Thyroid gland (tissue), 4 donors: ENCODE results near the gene FASTKD3.

Source experiments
- POLR2A ChIP-seq, 2 donors: fragments of 450-650 bp; IDR thresholded peaks; one replicate each; pipeline ENCODE4 v1.6.1; 2017; ENCODE audit warnings: antibody characterized with exemption in 2 of 2, mild to moderate bottlenecking in 2 of 2, moderate library complexity in 1 of 2
- TF ChIP-seq, protein P1 (sequence below), 6 experiments: fragments of 200-600 bp in 3 of 6; fragments of 450-650 bp in 3 of 6; sonication (generic) in 3 of 6; IDR thresholded peaks; one replicate each; pipeline ENCODE4 v1.5.1; 2016 to 2019; ENCODE audit warnings: antibody characterized with exemption in 6 of 6, mild to moderate bottlenecking in 2 of 6, inconsistent platforms in 1 of 6, moderate library complexity in 1 of 6

GRCh38 chr5:7902201-7902600, 33.4 kb upstream of the FASTKD3 start:
- TF ChIP-seq POLR2A (IDR thresholded peaks at IDR 0.05): no peak
- TF ChIP-seq, protein P1, sequence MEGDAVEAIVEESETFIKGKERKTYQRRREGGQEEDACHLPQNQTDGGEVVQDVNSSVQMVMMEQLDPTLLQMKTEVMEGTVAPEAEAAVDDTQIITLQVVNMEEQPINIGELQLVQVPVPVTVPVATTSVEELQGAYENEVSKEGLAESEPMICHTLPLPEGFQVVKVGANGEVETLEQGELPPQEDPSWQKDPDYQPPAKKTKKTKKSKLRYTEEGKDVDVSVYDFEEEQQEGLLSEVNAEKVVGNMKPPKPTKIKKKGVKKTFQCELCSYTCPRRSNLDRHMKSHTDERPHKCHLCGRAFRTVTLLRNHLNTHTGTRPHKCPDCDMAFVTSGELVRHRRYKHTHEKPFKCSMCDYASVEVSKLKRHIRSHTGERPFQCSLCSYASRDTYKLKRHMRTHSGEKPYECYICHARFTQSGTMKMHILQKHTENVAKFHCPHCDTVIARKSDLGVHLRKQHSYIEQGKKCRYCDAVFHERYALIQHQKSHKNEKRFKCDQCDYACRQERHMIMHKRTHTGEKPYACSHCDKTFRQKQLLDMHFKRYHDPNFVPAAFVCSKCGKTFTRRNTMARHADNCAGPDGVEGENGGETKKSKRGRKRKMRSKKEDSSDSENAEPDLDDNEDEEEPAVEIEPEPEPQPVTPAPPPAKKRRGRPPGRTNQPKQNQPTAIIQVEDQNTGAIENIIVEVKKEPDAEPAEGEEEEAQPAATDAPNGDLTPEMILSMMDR (IDR thresholded peaks at IDR 0.05): no peak
